ENCODE measurements around the gene TBC1D5. TPM values are rescaled to one million over a fixed set of nuclear protein-coding genes. Genes with fewer than 3 reads are reported as not detected.
"Not testable (repeated sequence)": the region's sequence is repeated elsewhere in the genome, so short reads cannot be mapped to it uniquely, and the experiment has no call there.

Gene TBC1D5
- total RNA-seq, 3 donors from 2014 or later = 70.1 to 109 (median 90.1) TPM

- Histone ChIP-seq H3K4me3 (no peak overlapping the region), H3K9me3 (no peaks in the 10 kb centered on the region), H3K36me3 (no peaks in the 10 kb centered on the region), H3K4me1 (no peaks in the 10 kb centered on the region), H3K27ac (no peak overlapping the region), H3K27me3 (no peaks in the 10 kb centered on the region)
- intact Hi-C loops (cut with DNase I; ENCODE audit: low total_unique reads) = no loop called here
- no peak for TF ChIP-seq POLR2A (IDR thresholded peaks at IDR 0.05)
- no peak for TF ChIP-seq POLR2AphosphoS5 (IDR thresholded peaks at IDR 0.05)
- no peak for TF ChIP-seq CTCF (IDR thresholded peaks at IDR 0.05)
- DNase-seq (ENCODE audit: low spot score in 2 of 2) = no peak
These were observed 102.0 kb downstream of the TBC1D5 start for GRCh38 chr3:17640466-17640865.

- Histone ChIP-seq H3K9me3 (no peaks in the 10 kb centered on the region), H3K27ac (no peak overlapping the region), H3K27me3 (no peaks in the 10 kb centered on the region), H3K4me3 (no peak overlapping the region), H3K4me1 (no peaks in the 10 kb centered on the region), H3K36me3 (no peaks in the 10 kb centered on the region)
- no peak for DNase-seq (ENCODE audit: low spot score in 2 of 2)
- TF ChIP-seq CTCF (IDR thresholded peaks at IDR 0.05) = no peak
- no peak for TF ChIP-seq POLR2AphosphoS5 (IDR thresholded peaks at IDR 0.05)
- TF ChIP-seq POLR2A (IDR thresholded peaks at IDR 0.05) = no peak
- intact Hi-C loops (cut with DNase I; ENCODE audit: low total_unique reads) = no loop called here
These were observed 102.7 kb downstream of the TBC1D5 start for GRCh38 chr3:17639765-17640164.

GRCh38 chr3:17639257-17639656, 103.2 kb downstream of the TBC1D5 start:
- no peak overlapping the region for H3K4me3 ChIP-seq
- H3K27ac ChIP-seq = no peak overlapping the region
- DNase-seq (ENCODE audit: low spot score in 2 of 2) = no peak
- H3K27me3 ChIP-seq = no peaks in the 10 kb centered on the region
- H3K36me3 ChIP-seq = no peaks in the 10 kb centered on the region
- TF ChIP-seq POLR2A (IDR thresholded peaks at IDR 0.05) (no peak), POLR2AphosphoS5 (IDR thresholded peaks at IDR 0.05) (no peak), CTCF (IDR thresholded peaks at IDR 0.05) (no peak)
- intact Hi-C loops (cut with DNase I; ENCODE audit: low total_unique reads) = no loop called here
- no peaks in the 10 kb centered on the region for H3K4me1 ChIP-seq
- H3K9me3 ChIP-seq = no peaks in the 10 kb centered on the region

GRCh38 chr3:17638356-17638755, 104.1 kb downstream of the TBC1D5 start:
- H3K27me3 ChIP-seq = no peaks in the 10 kb centered on the region
- no peaks in the 10 kb centered on the region for H3K9me3 ChIP-seq
- no peak for TF ChIP-seq POLR2AphosphoS5 (IDR thresholded peaks at IDR 0.05)
- TF ChIP-seq POLR2A (IDR thresholded peaks at IDR 0.05) = no peak
- no peak for TF ChIP-seq CTCF (IDR thresholded peaks at IDR 0.05)
- H3K4me1 ChIP-seq = no peaks in the 10 kb centered on the region
- H3K4me3 ChIP-seq = no peak overlapping the region
- no peak overlapping the region for H3K27ac ChIP-seq
- DNase-seq (ENCODE audit: low spot score in 2 of 2) = no peak
- intact Hi-C loops (cut with DNase I; ENCODE audit: low total_unique reads) = no loop called here
- H3K36me3 ChIP-seq = no peaks in the 10 kb centered on the region

- DNase-seq (ENCODE audit: low spot score in 2 of 2); H3K27ac ChIP-seq; H3K36me3 ChIP-seq; H3K4me3 ChIP-seq; H3K9me3 ChIP-seq; H3K4me1 ChIP-seq; H3K27me3 ChIP-seq; intact Hi-C loops (cut with DNase I; ENCODE audit: low total_unique reads): not testable (repeated sequence)
These were observed 106.8 kb downstream of the TBC1D5 start for GRCh38 chr3:17635675-17636074.

GRCh38 chr3:17634964-17635363, 107.5 kb downstream of the TBC1D5 start:
- no peak for TF ChIP-seq POLR2AphosphoS5 (IDR thresholded peaks at IDR 0.05)
- no peak for TF ChIP-seq POLR2A (IDR thresholded peaks at IDR 0.05)
- TF ChIP-seq CTCF (IDR thresholded peaks at IDR 0.05) = no peak
- Histone ChIP-seq H3K9me3 (no peaks in the 10 kb centered on the region), H3K4me1 (no peaks in the 10 kb centered on the region), H3K4me3 (no peak overlapping the region), H3K27ac (no peak overlapping the region), H3K27me3 (no peaks in the 10 kb centered on the region), H3K36me3 (no peaks in the 10 kb centered on the region)
- DNase-seq (ENCODE audit: low spot score in 2 of 2) = no peak
- intact Hi-C loops (cut with DNase I; ENCODE audit: low total_unique reads) = no loop called here

Data from breast epithelium (tissue), 4 donors.